ENCODE data around the gene AOX1.
"Not testable (repeated sequence)": the region's sequence is repeated elsewhere in the genome, so short reads cannot be mapped to it uniquely, and the experiment has no call there.

Gene AOX1

DNA sequence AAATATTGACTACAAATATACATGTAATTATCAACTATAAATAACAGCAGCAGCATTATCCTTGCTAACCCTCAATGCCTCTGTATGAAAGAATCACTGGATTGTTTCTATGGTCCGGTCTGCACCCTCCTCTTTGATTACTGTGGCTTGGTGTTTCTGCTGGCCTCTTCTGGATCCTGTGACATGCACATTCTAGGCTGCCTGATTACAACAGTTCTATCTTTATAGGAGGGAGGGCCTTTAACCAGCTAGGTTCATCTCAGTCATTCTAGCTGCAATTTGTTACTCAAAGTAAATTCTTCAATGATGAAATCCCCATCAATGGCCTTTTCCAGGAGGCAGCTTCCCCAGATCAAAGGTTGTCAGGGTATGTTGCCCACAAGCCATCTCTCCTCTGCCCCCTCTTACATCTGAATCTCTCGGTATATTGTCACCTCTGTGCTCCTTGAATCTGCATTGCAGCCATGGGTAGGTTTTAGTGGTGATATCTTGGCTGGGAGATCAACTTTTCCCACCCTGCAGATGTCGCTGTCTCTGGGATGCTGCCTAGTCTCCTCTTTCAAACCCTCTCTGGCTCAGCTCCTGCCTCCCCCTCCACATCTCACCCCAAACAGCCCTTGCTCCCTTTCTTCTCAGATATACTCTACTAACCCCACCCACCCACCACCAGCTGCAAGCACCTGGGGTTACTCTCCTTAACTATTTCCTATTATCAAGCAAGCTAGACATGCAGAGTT, 119.7 kb downstream of the AOX1 start:
- peak; percentile 47 for DNase-seq

- DNase-seq: no peak
These were observed 123.1 kb downstream of the AOX1 start for GRCh38 chr2:200708943-200709342.

- peak; percentile 94 for DNase-seq
These were observed 127.3 kb downstream of the AOX1 start for GRCh38 chr2:200713003-200713703.

DNA sequence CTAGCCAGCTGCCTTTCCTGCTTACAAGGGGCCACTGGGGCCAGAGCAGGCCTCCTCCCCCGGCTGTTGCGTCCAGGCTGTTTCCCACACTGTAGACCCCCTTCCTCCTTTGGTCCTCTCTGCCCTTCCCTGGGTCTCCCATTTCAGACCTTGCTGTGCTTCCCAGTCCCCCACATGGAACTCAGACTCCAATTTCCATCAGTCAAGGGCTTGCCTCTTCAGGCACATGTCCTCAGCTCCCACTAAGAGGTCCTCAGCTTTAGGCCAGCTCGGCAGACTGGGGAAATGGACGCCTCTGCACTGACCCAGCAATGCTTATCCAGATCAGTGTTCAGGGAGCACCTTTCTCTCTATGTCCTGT, 127.9 kb downstream of the AOX1 start:
- no peak for DNase-seq

GRCh38 chr2:200715014-200715413, 129.2 kb downstream of the AOX1 start:
- DNase-seq: not testable (repeated sequence)

- no peak for DNase-seq
These were observed 130.6 kb downstream of the AOX1 start for GRCh38 chr2:200716386-200716785.

All from HCEC 1CT (cell line).